HUES6 (cell line): ENCODE measurements around the gene ATP6AP2.

Source experiments
- H3K27ac ChIP-seq: 2 replicates; pipeline ENCODE4 v1.7.0; 2013; ENCODE audit warnings: low read depth, mild to moderate bottlenecking, low read length, inconsistent platforms
- H3K27me3 ChIP-seq: 2 replicates; pipeline ENCODE4 v1.6.1; 2013; ENCODE audit warnings: low read length; ENCODE audit not compliant: control insufficient read depth, insufficient read depth
- H3K36me3 ChIP-seq: 2 replicates; pipeline ENCODE4 v1.6.1; 2013; ENCODE audit warnings: low read length; ENCODE audit not compliant: control insufficient read depth, insufficient read depth
- H3K4me1 ChIP-seq: 2 replicates; pipeline ENCODE4 v1.6.1; 2013; ENCODE audit warnings: low read length; ENCODE audit not compliant: control insufficient read depth, insufficient read depth
- H3K4me3 ChIP-seq: 2 replicates; pipeline ENCODE4 v1.5.1; 2013; ENCODE audit warnings: low read depth, low read length
- H3K9ac ChIP-seq: one replicate; pipeline ENCODE4 v1.6.1; 2013; ENCODE audit warnings: mild to moderate bottlenecking, low read length
- H3K9me3 ChIP-seq: 2 replicates; pipeline ENCODE4 v1.6.1; 2013; ENCODE audit warnings: low read depth, low read length; ENCODE audit not compliant: control insufficient read depth, insufficient read depth

The ATP6AP2 gene

DNA sequence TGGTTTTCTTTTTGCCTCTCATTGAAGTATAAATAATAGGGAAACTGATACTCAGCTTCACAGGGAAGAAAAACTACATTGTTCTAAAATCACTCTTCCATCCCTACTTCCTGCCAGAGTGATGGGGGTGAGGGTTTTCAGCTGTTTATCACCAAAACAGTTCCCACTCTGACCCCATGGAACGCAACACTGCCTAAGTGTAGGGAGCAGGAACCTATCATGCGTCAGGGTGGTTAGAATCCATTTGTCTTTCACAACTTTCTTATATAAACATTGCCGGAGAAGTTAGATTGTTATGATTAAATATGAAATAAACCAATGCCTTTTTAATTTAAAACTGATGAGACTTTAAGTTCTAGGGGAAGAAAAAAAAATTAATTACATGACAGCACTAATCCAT, 26.6 kb downstream of the ATP6AP2 start:
- no peaks in the 10 kb centered on the region for H3K9me3 ChIP-seq
- peaks cover 5% of the 10 kb centered on the region; the same call in 1 of the 2 replicates for H3K36me3 ChIP-seq

DNA sequence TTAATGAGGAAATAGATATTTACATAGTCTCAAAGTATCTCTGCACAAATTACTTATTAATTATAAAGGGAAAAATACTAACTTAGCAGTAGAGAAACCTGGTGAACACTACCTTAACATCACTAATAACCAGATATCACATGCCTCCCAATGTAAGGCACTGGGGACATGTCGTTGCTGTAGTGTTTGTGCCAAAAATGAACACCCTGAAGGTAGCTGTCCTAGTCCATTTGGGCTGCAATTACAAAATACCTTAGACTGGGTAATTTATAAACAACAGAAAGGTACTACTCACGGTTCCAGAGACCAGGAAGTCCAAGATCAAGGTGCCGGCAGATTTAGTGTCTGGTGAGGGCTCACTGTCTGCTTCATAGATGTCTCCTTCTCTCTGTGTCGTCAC, 31.7 kb downstream of the ATP6AP2 start:
- Histone ChIP-seq H3K9me3 (peaks cover 7% of the 10 kb centered on the region; the same call in 1 of the 2 replicates), H3K9ac (no peak overlapping the region), H3K4me3 (no peak overlapping the region), H3K36me3 (no peaks in the 10 kb centered on the region), H3K4me1 (no peaks in the 10 kb centered on the region), H3K27ac (no peak overlapping the region), H3K27me3 (no peaks in the 10 kb centered on the region)

More for the DNA sequence above, 26.6 kb downstream of the ATP6AP2 start:
- Histone ChIP-seq H3K4me1 (no peaks in the 10 kb centered on the region), H3K4me3 (no peak overlapping the region), H3K9ac (no peak overlapping the region), H3K27ac (no peak overlapping the region), H3K27me3 (no peaks in the 10 kb centered on the region)

DNA sequence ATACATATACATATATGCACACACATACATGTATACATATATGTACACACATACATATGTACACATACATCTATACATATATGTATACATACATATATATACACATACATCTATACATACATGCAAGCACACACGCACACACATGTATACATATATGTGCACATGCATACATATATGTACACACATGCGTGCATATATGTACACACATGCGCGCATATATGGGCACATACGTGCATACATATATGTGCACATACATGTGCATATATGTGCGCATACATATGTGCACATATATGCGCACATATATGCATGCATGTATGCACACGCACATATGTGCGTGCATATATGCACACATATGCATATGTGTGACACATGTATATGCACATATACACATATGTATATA, 35.2 kb downstream of the ATP6AP2 start:
- Histone ChIP-seq H3K27me3 (no peaks in the 10 kb centered on the region), H3K9ac (no peak overlapping the region), H3K27ac (no peak overlapping the region), H3K9me3 (peaks cover 11% of the 10 kb centered on the region; the same call in 1 of the 2 replicates), H3K4me3 (no peak overlapping the region), H3K36me3 (no peaks in the 10 kb centered on the region), H3K4me1 (no peaks in the 10 kb centered on the region)

GRCh38 chrX:40617566-40617965, 36.8 kb downstream of the ATP6AP2 start:
- H3K9me3 ChIP-seq: peaks cover 11% of the 10 kb centered on the region; the same call in 1 of the 2 replicates
- no peak overlapping the region for H3K27ac ChIP-seq
- no peak overlapping the region for H3K4me3 ChIP-seq
- no peaks in the 10 kb centered on the region for H3K27me3 ChIP-seq
- H3K9ac ChIP-seq: no peak overlapping the region
- no peaks in the 10 kb centered on the region for H3K36me3 ChIP-seq
- H3K4me1 ChIP-seq: no peaks in the 10 kb centered on the region

- no peak overlapping the region for H3K9ac ChIP-seq
- no peak overlapping the region for H3K27ac ChIP-seq
- peaks cover 3% of the 10 kb centered on the region; the same call in 1 of the 2 replicates for H3K36me3 ChIP-seq
- H3K4me1 ChIP-seq: no peaks in the 10 kb centered on the region
- H3K4me3 ChIP-seq: no peak overlapping the region
- H3K9me3 ChIP-seq: peaks cover 15% of the 10 kb centered on the region; the same call in 1 of the 2 replicates
- H3K27me3 ChIP-seq: no peaks in the 10 kb centered on the region
These were observed 41.8 kb downstream of the ATP6AP2 start for GRCh38 chrX:40622479-40623138.

DNA sequence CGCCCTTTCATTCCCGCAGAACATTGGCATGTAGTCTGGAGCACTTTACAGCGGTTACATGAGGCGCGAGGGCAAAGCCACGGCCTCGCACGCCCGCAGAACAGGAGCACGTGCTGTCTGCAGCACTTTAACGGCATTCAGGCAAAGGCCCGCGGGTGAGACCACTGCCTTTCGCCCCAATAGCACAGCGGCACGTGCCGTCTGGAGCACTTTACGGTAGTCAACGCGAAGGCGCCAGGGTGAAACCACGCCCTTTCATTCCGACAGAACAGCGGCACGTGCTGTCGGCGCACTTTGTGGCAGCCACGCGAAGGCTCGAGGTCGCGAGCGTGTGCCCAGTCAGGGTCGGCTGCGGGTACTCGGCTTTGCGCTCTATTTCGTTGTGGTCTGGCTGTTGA, 42.4 kb downstream of the ATP6AP2 start, which contains the start of gene MPC1L:
Gene MPC1L (plus strand): TSS at position 290 of the 398 bp plus-strand sequence. CDS start 138 bp downstream, outside the sequence.
- Histone ChIP-seq H3K9ac (no peak within 1 kb of the TSS), H3K4me1 (no peaks in the 10 kb centered on the region), H3K27ac (no peak within 1 kb of the TSS), H3K36me3 (peaks cover 7% of the 10 kb centered on the region), H3K9me3 (peaks cover 12% of the 10 kb centered on the region; the same call in 1 of the 2 replicates), H3K27me3 (no peaks in the 10 kb centered on the region), H3K4me3 (no peak within 1 kb of the TSS)

DNA sequence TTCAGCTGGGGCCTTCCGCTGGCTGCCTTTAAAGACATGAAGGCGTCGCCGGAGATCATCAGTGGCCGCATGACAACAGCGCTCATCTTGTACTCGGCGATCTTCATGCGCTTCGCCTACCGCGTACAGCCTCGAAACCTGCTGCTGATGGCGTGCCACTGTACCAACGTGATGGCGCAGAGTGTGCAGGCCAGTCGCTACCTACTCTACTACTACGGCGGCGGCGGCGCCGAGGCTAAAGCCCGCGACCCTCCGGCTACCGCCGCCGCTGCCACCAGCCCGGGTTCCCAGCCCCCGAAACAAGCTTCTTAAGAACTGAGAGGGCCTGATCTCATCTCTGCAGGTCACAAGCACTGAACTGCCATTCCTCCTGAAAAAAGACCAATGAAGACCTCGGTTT, 42.9 kb downstream of the ATP6AP2 start:
- Histone ChIP-seq H3K4me1 (no peaks in the 10 kb centered on the region), H3K27ac (no peak overlapping the region), H3K27me3 (no peaks in the 10 kb centered on the region), H3K9me3 (peaks cover 12% of the 10 kb centered on the region; the same call in 1 of the 2 replicates), H3K9ac (no peak overlapping the region), H3K36me3 (peaks cover 12% of the 10 kb centered on the region), H3K4me3 (no peak overlapping the region)

DNA sequence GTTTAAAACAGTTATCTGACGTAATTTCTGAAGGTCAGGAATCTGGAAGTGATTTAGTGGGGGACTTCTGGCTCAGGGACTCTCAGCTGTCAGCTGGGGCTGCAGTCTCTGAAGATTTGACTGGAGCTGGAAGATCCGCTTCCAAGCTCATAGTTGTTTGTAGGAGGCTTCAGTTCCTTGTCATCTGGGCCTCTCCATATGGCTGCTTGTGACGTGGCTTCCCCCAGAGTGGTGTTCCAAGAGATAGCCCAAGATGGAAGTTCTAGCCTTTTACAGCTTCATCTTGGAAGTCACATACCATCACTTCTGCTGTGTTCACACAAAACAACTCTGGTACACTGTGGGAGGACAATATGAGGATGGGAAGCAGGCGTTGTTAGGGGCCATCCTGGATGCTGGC, 44.5 kb downstream of the ATP6AP2 start:
- no peaks in the 10 kb centered on the region for H3K4me1 ChIP-seq
- H3K9me3 ChIP-seq: peaks cover 12% of the 10 kb centered on the region; the same call in 1 of the 2 replicates
- H3K9ac ChIP-seq: no peak overlapping the region
- H3K4me3 ChIP-seq: no peak overlapping the region
- no peaks in the 10 kb centered on the region for H3K27me3 ChIP-seq
- peaks cover 20% of the 10 kb centered on the region for H3K36me3 ChIP-seq
- H3K27ac ChIP-seq: no peak overlapping the region

DNA sequence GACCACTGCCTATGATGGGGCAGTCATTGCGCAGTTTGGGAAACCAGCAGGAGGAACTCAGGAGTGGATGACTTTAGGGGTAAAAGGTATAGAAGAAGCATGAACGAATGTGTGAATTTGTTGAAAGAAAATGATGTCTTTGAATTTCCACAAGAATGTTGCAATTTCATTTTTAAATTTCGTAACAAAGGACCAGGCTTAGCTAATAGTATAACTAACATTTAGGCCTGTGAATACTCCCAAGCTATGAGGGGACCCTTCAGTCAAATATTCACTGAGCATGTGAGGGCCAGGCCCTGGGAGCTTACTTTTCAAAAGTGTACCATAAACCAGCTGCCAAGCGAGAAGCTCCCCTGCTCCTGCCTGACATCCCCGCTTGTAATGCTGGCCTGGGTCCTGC, 47.7 kb downstream of the ATP6AP2 start:
- no peak overlapping the region for H3K27ac ChIP-seq
- no peaks in the 10 kb centered on the region for H3K4me1 ChIP-seq
- no peak overlapping the region for H3K4me3 ChIP-seq
- no peaks in the 10 kb centered on the region for H3K27me3 ChIP-seq
- H3K36me3 ChIP-seq: peaks cover 47% of the 10 kb centered on the region
- peaks cover 2% of the 10 kb centered on the region; the same call in 1 of the 2 replicates for H3K9me3 ChIP-seq
- no peak overlapping the region for H3K9ac ChIP-seq

DNA sequence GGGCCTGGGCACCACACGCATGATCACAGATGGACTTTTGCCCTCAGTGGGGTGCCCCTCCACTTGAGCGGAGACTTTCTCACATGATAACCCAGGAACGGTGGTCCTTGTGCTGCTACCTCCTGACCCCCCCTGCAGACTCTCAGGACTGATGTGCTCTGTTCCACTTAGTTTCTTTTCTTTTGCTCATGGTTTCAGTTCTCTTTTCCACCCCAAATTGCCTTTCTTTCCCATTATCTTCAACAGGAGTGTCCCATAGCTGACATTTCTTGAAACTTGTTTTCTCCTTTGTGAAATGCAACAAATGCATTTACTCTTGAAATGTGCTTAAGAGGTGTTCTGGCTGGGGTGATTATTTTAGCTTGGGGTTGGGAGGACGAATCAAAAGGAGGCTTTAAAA, 51.4 kb downstream of the ATP6AP2 start:
- Histone ChIP-seq H3K9ac (no peak overlapping the region), H3K4me1 (no peaks in the 10 kb centered on the region), H3K27ac (no peak overlapping the region), H3K27me3 (no peaks in the 10 kb centered on the region), H3K4me3 (no peak overlapping the region), H3K9me3 (no peaks in the 10 kb centered on the region), H3K36me3 (peaks cover 84% of the 10 kb centered on the region)

DNA sequence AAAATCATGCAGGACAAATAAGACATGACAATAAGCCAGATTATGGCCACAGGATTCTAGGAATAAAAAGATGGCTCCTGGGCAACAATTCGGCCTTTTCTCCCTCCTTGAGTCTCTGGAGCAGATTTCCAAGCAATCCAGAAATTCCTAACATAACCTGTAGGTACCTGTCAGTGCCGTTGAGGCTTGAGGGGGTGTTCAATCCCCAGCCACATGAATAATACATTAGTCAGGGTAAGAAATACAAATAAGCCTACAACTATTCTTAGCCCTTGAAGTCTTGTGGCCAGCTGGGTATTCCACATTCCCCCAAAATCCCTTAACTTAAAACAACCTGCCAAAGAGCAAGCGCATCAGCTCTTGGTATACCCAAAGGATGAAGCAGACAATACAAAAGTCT, 56.9 kb downstream of the ATP6AP2 start:
- H3K27ac ChIP-seq: no peak overlapping the region
- H3K27me3 ChIP-seq: no peaks in the 10 kb centered on the region
- H3K4me3 ChIP-seq: no peak overlapping the region
- H3K4me1 ChIP-seq: no peaks in the 10 kb centered on the region
- no peak overlapping the region for H3K9ac ChIP-seq
- H3K9me3 ChIP-seq: no peaks in the 10 kb centered on the region; the same call in 1 of the 2 replicates
- peaks cover 77% of the 10 kb centered on the region for H3K36me3 ChIP-seq
